ENCODE measurements around the gene GCK.

DNA sequence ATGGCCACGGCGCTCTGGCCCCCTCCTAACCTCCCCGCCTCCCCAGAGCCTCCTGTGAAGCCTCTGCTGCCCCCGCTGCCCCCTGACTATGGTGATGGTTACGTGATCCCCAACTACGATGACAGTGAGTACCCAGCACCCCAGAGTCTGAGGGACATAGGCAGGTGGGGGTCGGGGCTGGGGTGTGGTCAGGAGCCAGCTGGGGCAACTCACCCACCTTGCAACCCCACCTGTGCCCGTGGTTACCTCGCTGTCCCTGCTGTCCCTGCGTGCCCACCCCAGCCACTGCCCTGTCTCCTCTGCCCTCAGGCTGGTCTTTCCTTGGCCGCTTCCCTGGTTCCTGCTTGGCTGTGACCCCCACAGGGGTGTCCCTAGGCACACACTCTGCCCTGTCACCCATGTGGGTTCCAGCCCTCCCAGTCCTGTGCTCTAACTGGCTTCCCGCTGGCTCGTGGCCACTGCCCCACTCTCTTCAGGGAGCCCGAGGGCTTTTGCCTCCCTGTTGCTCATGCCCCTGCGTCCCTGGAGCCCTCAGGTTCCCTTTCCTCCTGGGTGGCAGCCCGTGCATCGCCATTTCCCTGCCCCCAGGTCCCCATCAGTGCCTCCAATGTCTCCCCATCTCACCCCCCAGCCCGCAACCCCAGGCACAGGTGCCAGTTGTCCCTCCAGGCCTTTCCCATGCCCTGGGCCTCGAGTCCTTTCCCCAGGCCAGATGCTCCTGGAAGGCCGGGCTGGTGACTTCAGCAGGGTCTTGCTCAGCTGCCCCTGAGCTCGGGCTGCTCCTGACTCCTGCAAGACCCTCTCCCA, 81.1 kb downstream of the GCK start:
- no peak for TF ChIP-seq POLR2A (IDR thresholded peaks at IDR 0.05)
- TF ChIP-seq, protein P1, sequence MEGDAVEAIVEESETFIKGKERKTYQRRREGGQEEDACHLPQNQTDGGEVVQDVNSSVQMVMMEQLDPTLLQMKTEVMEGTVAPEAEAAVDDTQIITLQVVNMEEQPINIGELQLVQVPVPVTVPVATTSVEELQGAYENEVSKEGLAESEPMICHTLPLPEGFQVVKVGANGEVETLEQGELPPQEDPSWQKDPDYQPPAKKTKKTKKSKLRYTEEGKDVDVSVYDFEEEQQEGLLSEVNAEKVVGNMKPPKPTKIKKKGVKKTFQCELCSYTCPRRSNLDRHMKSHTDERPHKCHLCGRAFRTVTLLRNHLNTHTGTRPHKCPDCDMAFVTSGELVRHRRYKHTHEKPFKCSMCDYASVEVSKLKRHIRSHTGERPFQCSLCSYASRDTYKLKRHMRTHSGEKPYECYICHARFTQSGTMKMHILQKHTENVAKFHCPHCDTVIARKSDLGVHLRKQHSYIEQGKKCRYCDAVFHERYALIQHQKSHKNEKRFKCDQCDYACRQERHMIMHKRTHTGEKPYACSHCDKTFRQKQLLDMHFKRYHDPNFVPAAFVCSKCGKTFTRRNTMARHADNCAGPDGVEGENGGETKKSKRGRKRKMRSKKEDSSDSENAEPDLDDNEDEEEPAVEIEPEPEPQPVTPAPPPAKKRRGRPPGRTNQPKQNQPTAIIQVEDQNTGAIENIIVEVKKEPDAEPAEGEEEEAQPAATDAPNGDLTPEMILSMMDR (IDR thresholded peaks at IDR 0.05): no peak
